ENCODE results near the gene ARNT2. TPM values are rescaled to one million over a fixed set of nuclear protein-coding genes. Genes with fewer than 3 reads are reported as not detected.

Gene ARNT2
- total RNA-seq, 1 experiment from 2014 or later = 16.8 TPM

- TF ChIP-seq TCF7L2 (IDR thresholded peaks at IDR 0.05; ENCODE audit: low read depth, low read length) (no peak), REST (IDR thresholded peaks at IDR 0.05; ENCODE audit: insufficient read depth in 1 of 2, low read depth in 2 of 2, low read length in 1 of 2) (no peak), SIN3A (IDR thresholded peaks at IDR 0.05; ENCODE audit: borderline replicate concordance, insufficient read depth, low read depth, low read length) (no peak), POLR2AphosphoS5 (IDR thresholded peaks at IDR 0.05; ENCODE audit: low read depth, low read length) (no peak)
- Histone ChIP-seq H3K36me3 (ENCODE audit: control insufficient read depth, insufficient read depth, low read length) (no peaks in the 10 kb centered on the region), H3K9me3 (ENCODE audit: control insufficient read depth, insufficient read depth, low read depth, low read length) (no peaks in the 10 kb centered on the region), H3K27ac (ENCODE audit: low read length) (no peak overlapping the region), H3K4me3 (ENCODE audit: low read depth in 2 of 2, low read length in 2 of 2) (no peak overlapping the region), H3K4me1 (ENCODE audit: control insufficient read depth, insufficient read depth, low read length) (no peaks in the 10 kb centered on the region), H3K27me3 (ENCODE audit: control insufficient read depth, insufficient read depth, low read length) (no peaks in the 10 kb centered on the region)
- in situ Hi-C loops (cut with HindIII; ENCODE audit: low pct_unique_long_range_greater_than_20kb, low sequenced_read_pairs) (no loop called here), intact Hi-C loops (cut with micrococcal nuclease; ENCODE audit: unreplicated experiment) (no loop called here)
- no peak for DNase-seq (ENCODE audit: low read depth, low spot score)
- BruUV-seq (replicated peaks) = no TSS peak
- no peak for ATAC-seq
- ChIA-PET CTCF (no interaction called here), POLR2A (no interaction called here)
Observed at GRCh38 chr15:80468796-80469195, 64.6 kb downstream of the ARNT2 start.

GRCh38 chr15:80471881-80472280 is 67.7 kb downstream of the ARNT2 start:
- intact Hi-C loops (cut with micrococcal nuclease; ENCODE audit: unreplicated experiment) = no loop called here
- POLR2A ChIA-PET = interaction anchor here (0.6 kb wide), 3 partner anchors 82 to 477 kb away, joined by 4 to 6 read pairs (median 4); no protein-coding TSS in a partner anchor

More at GRCh38 chr15:80471881-80472280, 67.7 kb downstream of the ARNT2 start:
- H3K27ac ChIP-seq (ENCODE audit: low read length) = no peak overlapping the region
- TF ChIP-seq SIN3A (IDR thresholded peaks at IDR 0.05; ENCODE audit: borderline replicate concordance, insufficient read depth, low read depth, low read length) (no peak), REST (IDR thresholded peaks at IDR 0.05; ENCODE audit: insufficient read depth in 1 of 2, low read depth in 2 of 2, low read length in 1 of 2) (no peak), CTCF (IDR thresholded peaks at IDR 0.05) (no peak), TCF7L2 (IDR thresholded peaks at IDR 0.05; ENCODE audit: low read depth, low read length) (no peak), POLR2AphosphoS5 (IDR thresholded peaks at IDR 0.05; ENCODE audit: low read depth, low read length) (no peak)
- H3K4me1 ChIP-seq (ENCODE audit: control insufficient read depth, insufficient read depth, low read length) = no peaks in the 10 kb centered on the region
- H3K9me3 ChIP-seq (ENCODE audit: control insufficient read depth, insufficient read depth, low read depth, low read length) = no peaks in the 10 kb centered on the region
- no peak for ATAC-seq
- no peaks in the 10 kb centered on the region; the same call in 1 of the 2 replicates for H3K27me3 ChIP-seq (ENCODE audit: control insufficient read depth, insufficient read depth, low read length)
- no peak for DNase-seq (ENCODE audit: low read depth, low spot score)
- CTCF ChIA-PET = no interaction called here
- no TSS peak for BruUV-seq (replicated peaks)
- in situ Hi-C loops (cut with HindIII; ENCODE audit: low pct_unique_long_range_greater_than_20kb, low sequenced_read_pairs) = no loop called here
- no peaks in the 10 kb centered on the region for H3K36me3 ChIP-seq (ENCODE audit: control insufficient read depth, insufficient read depth, low read length)
- H3K4me3 ChIP-seq (ENCODE audit: low read depth in 2 of 2, low read length in 2 of 2) = no peak overlapping the region
